VCaP (cell line): Measurements from ENCODE around the gene C1QL3.

Experiments used
- H3K27ac ChIP-seq: fragments of 450-650 bp; 2 replicates; pipeline ENCODE4 v1.5.1; 2017
- CTCF ChIP-seq: fragments of 450-650 bp; conservative IDR thresholded peaks from 2 replicates; pipeline ENCODE4 v1.5.1; 2017; ENCODE audit warnings: mild to moderate bottlenecking, moderate library complexity

Gene C1QL3

GRCh38 chr10:16493884-16494536 is 27.7 kb downstream of the C1QL3 start:
- TF ChIP-seq CTCF: no peak
- H3K27ac ChIP-seq: no peak overlapping the region

GRCh38 chr10:16491933-16492332 is 29.7 kb downstream of the C1QL3 start:
- no peak for TF ChIP-seq CTCF
- H3K27ac ChIP-seq: no peak overlapping the region

- no peak for TF ChIP-seq CTCF
Observed at GRCh38 chr10:16490511-16490910, 31.2 kb downstream of the C1QL3 start.

GRCh38 chr10:16483241-16483917 is 38.3 kb downstream of the C1QL3 start:
- H3K27ac ChIP-seq: no peak overlapping the region
- TF ChIP-seq CTCF: no peak

More at GRCh38 chr10:16490511-16490910, 31.2 kb downstream of the C1QL3 start:
- H3K27ac ChIP-seq: no peak overlapping the region

GRCh38 chr10:16481052-16481728 is 40.5 kb downstream of the C1QL3 start:
- no peak overlapping the region for H3K27ac ChIP-seq
- TF ChIP-seq CTCF: no peak

- TF ChIP-seq CTCF: no peak
- H3K27ac ChIP-seq: no peak overlapping the region
Observed at GRCh38 chr10:16478801-16479200, 42.9 kb downstream of the C1QL3 start.

- TF ChIP-seq CTCF: no peak
Observed at GRCh38 chr10:16477757-16478156, 43.9 kb downstream of the C1QL3 start.

More at GRCh38 chr10:16477757-16478156, 43.9 kb downstream of the C1QL3 start:
- H3K27ac ChIP-seq: no peak overlapping the region
